Parathyroid adenoma (tissue), 2 donors: ENCODE results near the gene SLC2A8.

ENCODE experiments used
- H2AFZ ChIP-seq: fragments of 300-600 bp; sonication (generic); one replicate; pipeline ENCODE4 v1.7.0; 2017; ENCODE audit warnings: antibody characterized with exemption, mild to moderate bottlenecking
- H3K27ac ChIP-seq: fragments of 300-600 bp; sonication (generic); one replicate; pipeline ENCODE4 v1.7.0; 2017
- H3K27me3 ChIP-seq: fragments of 300-600 bp; sonication (generic); one replicate; pipeline ENCODE4 v1.7.0; 2017; ENCODE audit warnings: low read length; ENCODE audit not compliant: control insufficient read depth, insufficient read depth
- H3K36me3 ChIP-seq: fragments of 300-600 bp; sonication (generic); one replicate; pipeline ENCODE4 v1.7.0; 2017; ENCODE audit warnings: low read length; ENCODE audit not compliant: control insufficient read depth, insufficient read depth
- H3K4me1 ChIP-seq: fragments of 300-600 bp; sonication (generic); one replicate; pipeline ENCODE4 v1.7.0; 2017; ENCODE audit warnings: control low read depth
- H3K4me2 ChIP-seq: fragments of 300-600 bp; sonication (generic); one replicate; pipeline ENCODE4 v1.7.0; 2017; ENCODE audit warnings: low read length
- H3K4me3 ChIP-seq: fragments of 300-600 bp; sonication (generic); one replicate; pipeline ENCODE4 v1.7.0; 2017; ENCODE audit warnings: low read depth, low read length
- H3K79me2 ChIP-seq: fragments of 300-600 bp; sonication (generic); one replicate; pipeline ENCODE4 v1.7.0; 2017; ENCODE audit warnings: control low read depth
- H3K9ac ChIP-seq: fragments of 300-600 bp; sonication (generic); one replicate; pipeline ENCODE4 v1.7.0; 2017; ENCODE audit warnings: mild to moderate bottlenecking
- H3K9me3 ChIP-seq: fragments of 300-600 bp; sonication (generic); one replicate; pipeline ENCODE4 v1.7.0; 2017; ENCODE audit warnings: low read length; ENCODE audit not compliant: control insufficient read depth
- TF ChIP-seq, protein P1 (sequence below): fragments of 300-600 bp; sonication (generic); IDR thresholded peaks from one replicate; pipeline ENCODE4 v1.7.0; 2017; ENCODE audit warnings: antibody characterized with exemption, mild to moderate bottlenecking
- donor health status: primary hyperparathyroidism.

SLC2A8 gene

GRCh38 chr9:127437497-127438264 lies 40.7 kb downstream of the SLC2A8 start:
- no peaks in the 10 kb centered on the region for H3K36me3 ChIP-seq
- no peaks in the 10 kb centered on the region for H3K4me1 ChIP-seq
- H3K27ac ChIP-seq, result no peak overlapping the region
- peaks cover 5% of the 10 kb centered on the region for H3K79me2 ChIP-seq
- no peak overlapping the region for H2AFZ ChIP-seq
- H3K9me3 ChIP-seq, result no peaks in the 10 kb centered on the region
- no peak overlapping the region for H3K4me2 ChIP-seq
- no peaks in the 10 kb centered on the region for H3K27me3 ChIP-seq
- H3K9ac ChIP-seq, result no peak overlapping the region
- no peak overlapping the region for H3K4me3 ChIP-seq
- TF ChIP-seq, protein P1, sequence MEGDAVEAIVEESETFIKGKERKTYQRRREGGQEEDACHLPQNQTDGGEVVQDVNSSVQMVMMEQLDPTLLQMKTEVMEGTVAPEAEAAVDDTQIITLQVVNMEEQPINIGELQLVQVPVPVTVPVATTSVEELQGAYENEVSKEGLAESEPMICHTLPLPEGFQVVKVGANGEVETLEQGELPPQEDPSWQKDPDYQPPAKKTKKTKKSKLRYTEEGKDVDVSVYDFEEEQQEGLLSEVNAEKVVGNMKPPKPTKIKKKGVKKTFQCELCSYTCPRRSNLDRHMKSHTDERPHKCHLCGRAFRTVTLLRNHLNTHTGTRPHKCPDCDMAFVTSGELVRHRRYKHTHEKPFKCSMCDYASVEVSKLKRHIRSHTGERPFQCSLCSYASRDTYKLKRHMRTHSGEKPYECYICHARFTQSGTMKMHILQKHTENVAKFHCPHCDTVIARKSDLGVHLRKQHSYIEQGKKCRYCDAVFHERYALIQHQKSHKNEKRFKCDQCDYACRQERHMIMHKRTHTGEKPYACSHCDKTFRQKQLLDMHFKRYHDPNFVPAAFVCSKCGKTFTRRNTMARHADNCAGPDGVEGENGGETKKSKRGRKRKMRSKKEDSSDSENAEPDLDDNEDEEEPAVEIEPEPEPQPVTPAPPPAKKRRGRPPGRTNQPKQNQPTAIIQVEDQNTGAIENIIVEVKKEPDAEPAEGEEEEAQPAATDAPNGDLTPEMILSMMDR, result no peak

DNA sequence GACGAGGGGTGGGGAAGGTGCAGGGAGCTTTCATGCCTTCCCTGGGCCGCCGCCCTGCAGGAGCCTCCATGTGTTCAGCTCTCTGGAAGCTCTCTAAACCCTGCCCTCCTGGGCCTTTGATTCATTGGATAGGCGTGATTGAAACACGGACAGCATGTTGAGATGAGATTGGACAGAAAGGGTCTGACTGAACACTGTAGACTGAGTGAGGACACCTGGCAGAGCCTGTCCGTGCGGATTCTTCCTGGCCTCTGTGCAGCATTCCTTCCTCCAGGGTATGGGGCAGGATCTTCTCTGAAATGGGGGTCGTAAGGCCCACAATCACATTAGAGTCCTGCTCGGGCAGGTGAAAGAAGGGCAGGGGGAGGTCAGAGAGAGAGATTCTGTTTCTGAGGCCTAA lies 41.4 kb downstream of the SLC2A8 start:
- Histone ChIP-seq H3K4me3 (no peak overlapping the region), H3K36me3 (no peaks in the 10 kb centered on the region), H3K4me1 (no peaks in the 10 kb centered on the region), H3K9ac (no peak overlapping the region), H3K9me3 (no peaks in the 10 kb centered on the region), H3K27ac (no peak overlapping the region), H3K27me3 (no peaks in the 10 kb centered on the region), H3K4me2 (no peak overlapping the region), H2AFZ (no peak overlapping the region), H3K79me2 (peaks cover 2% of the 10 kb centered on the region)
- TF ChIP-seq, protein P1, result no peak

DNA sequence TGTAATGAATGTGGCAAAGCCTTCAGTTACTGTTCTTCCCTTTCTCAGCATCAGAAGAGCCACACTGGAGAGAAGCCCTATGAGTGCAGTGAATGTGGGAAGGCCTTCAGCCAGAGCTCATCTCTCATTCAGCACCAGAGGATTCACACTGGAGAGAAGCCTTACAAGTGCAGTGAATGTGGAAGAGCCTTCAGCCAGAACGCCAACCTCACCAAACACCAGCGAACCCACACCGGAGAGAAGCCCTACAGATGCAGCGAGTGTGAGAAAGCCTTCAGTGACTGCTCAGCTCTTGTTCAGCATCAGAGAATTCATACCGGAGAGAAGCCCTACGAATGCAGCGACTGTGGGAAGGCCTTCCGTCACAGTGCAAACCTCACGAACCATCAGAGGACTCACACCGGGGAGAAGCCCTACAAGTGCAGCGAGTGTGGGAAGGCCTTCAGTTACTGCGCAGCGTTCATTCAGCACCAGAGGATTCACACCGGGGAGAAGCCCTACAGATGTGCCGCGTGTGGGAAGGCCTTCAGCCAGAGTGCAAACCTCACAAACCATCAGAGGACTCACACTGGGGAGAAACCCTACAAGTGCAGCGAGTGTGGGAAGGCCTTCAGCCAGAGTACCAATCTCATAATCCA lies 47.4 kb downstream of the SLC2A8 start:
- H3K27ac ChIP-seq, result no peak overlapping the region
- H2AFZ ChIP-seq, result no peak overlapping the region
- no peaks in the 10 kb centered on the region for H3K27me3 ChIP-seq
- no peak overlapping the region for H3K4me3 ChIP-seq
- H3K36me3 ChIP-seq, result peaks cover 3% of the 10 kb centered on the region
- TF ChIP-seq, protein P1, result no peak
- no peaks in the 10 kb centered on the region for H3K4me1 ChIP-seq
- no peaks in the 10 kb centered on the region for H3K79me2 ChIP-seq
- H3K9me3 ChIP-seq, result no peaks in the 10 kb centered on the region
- H3K9ac ChIP-seq, result no peak overlapping the region
- no peak overlapping the region for H3K4me2 ChIP-seq

DNA sequence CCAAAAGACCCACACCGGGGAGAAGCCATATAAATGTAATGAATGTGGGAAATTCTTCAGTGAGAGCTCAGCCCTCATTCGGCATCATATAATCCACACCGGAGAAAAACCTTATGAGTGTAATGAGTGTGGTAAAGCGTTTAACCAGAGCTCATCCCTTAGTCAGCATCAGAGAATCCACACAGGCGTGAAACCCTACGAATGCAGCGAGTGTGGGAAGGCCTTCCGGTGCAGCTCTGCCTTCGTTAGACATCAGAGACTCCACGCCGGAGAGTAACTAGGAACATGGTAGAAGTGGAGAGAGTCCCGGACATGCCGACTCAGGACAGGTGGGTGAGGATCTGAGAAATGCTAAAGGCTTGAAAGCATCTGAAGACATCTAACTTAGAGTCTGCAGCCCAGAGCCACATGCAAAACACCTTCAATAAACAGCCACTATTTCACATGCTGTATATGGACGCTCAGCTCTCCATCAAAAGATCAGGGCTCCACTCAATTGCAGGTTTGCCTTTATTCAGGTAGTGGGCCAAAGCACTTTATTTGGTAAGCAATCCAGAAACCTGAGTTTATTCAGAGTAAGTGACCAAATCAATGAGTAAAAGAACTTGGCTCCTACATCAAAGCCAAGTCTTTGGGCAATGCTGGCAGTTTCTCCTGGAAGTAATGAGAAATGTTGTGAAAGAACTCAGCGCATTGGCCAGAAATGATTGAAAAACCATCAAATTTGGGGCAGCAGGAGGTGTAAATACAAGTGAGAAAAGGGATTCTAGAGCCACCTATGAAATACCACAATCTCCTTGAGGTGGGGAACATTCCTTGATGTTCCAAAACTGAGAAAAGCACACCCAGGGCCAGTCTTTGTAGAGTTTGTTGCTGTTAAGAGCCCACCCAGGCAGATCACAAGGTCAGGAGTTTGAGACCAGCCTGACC lies 48.2 kb downstream of the SLC2A8 start:
- Histone ChIP-seq H2AFZ (no peak overlapping the region), H3K4me2 (no peak overlapping the region), H3K36me3 (peaks cover 3% of the 10 kb centered on the region), H3K9ac (no peak overlapping the region), H3K27me3 (no peaks in the 10 kb centered on the region), H3K79me2 (no peaks in the 10 kb centered on the region), H3K4me3 (no peak overlapping the region), H3K27ac (no peak overlapping the region), H3K4me1 (no peaks in the 10 kb centered on the region), H3K9me3 (no peaks in the 10 kb centered on the region)
- TF ChIP-seq, protein P1, result no peak
